ENCODE results near the gene NAGLU. TPM values are rescaled to one million over a fixed set of nuclear protein-coding genes. Genes with fewer than 3 reads are reported as not detected.

Gene NAGLU
- total and polyA plus RNA-seq, 2 experiments from 2014 or later = 76.4 to 121 TPM

DNA sequence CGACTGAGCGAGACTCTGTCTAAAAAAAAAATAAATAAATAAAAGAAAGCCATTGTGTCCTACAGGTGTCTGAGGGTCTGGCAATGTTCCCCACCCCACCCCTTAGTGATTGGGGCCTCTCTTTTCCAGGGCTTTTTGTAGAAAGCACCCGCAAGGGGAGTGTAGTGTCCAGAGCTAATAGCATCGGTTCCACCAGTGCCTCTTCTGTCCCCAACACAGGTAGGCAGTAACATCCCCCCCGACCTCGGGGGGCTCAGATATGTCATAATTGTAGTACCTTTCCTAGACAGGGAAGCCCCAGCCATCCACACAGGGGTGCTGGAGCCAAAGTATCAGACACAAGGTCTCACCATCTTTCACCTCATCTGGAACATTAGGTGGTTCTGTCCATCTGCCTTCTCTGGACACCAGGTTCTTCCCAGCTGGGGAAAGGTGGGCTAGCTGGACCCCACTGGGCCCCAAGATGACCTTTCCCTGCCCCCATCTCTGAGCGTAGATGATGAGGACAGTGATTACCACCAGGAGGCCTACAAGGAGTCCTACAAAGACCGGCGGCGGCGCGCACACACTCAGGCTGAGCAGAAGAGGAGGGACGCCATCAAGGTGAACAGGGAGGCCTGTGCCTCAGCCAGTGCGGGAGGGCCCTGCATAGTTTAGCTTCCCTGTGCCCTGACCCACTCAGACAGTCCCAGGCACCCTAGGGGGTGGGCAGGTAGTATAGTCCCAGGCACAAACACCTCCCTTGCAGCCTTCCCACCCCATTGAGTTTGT is 32.5 kb downstream of the NAGLU start:
- DNase-seq (ENCODE audit: low spot score) = no peak
- no peak overlapping the region for H2AFZ ChIP-seq
- peaks cover 45% of the 10 kb centered on the region for H3K79me2 ChIP-seq
- no peaks in the 10 kb centered on the region for H3K9me3 ChIP-seq (ENCODE audit: low read depth)
- H3K36me3 ChIP-seq (replicated peaks; ENCODE audit: insufficient read depth, low read depth) = no peaks in the 10 kb centered on the region
- WGBS (ENCODE audit: low lambda C conversion rate, missing lambda C conversion rate) = 96% methylated on average over 13 of the region's 14 CpGs
- H3K27ac ChIP-seq = peak overlapping the region; percentile 93
- H3K4me1 ChIP-seq (ENCODE audit: insufficient read depth) = peaks cover 9% of the 10 kb centered on the region
- H3K4me2 ChIP-seq = peak overlapping the region; percentile 96
- no peak for TF ChIP-seq EZH2phosphoT487 (IDR thresholded peaks at IDR 0.05; ENCODE audit: low read depth, severe bottlenecking, unreplicated experiment)
- no peak for TF ChIP-seq EZH2 (IDR thresholded peaks at IDR 0.05; ENCODE audit: borderline replicate concordance)
- TF ChIP-seq, protein P1, sequence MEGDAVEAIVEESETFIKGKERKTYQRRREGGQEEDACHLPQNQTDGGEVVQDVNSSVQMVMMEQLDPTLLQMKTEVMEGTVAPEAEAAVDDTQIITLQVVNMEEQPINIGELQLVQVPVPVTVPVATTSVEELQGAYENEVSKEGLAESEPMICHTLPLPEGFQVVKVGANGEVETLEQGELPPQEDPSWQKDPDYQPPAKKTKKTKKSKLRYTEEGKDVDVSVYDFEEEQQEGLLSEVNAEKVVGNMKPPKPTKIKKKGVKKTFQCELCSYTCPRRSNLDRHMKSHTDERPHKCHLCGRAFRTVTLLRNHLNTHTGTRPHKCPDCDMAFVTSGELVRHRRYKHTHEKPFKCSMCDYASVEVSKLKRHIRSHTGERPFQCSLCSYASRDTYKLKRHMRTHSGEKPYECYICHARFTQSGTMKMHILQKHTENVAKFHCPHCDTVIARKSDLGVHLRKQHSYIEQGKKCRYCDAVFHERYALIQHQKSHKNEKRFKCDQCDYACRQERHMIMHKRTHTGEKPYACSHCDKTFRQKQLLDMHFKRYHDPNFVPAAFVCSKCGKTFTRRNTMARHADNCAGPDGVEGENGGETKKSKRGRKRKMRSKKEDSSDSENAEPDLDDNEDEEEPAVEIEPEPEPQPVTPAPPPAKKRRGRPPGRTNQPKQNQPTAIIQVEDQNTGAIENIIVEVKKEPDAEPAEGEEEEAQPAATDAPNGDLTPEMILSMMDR (IDR thresholded peaks at IDR 0.05; ENCODE audit: poor library complexity) = no peak
- no peaks in the 10 kb centered on the region for H3K9me2 ChIP-seq (replicated peaks; ENCODE audit: insufficient read depth)
- H4K20me1 ChIP-seq (ENCODE audit: insufficient read depth, poor library complexity, severe bottlenecking) = no peaks in the 10 kb centered on the region
- H3K4me3 ChIP-seq = no peak overlapping the region
- H3K27me3 ChIP-seq = no peaks in the 10 kb centered on the region

DNA sequence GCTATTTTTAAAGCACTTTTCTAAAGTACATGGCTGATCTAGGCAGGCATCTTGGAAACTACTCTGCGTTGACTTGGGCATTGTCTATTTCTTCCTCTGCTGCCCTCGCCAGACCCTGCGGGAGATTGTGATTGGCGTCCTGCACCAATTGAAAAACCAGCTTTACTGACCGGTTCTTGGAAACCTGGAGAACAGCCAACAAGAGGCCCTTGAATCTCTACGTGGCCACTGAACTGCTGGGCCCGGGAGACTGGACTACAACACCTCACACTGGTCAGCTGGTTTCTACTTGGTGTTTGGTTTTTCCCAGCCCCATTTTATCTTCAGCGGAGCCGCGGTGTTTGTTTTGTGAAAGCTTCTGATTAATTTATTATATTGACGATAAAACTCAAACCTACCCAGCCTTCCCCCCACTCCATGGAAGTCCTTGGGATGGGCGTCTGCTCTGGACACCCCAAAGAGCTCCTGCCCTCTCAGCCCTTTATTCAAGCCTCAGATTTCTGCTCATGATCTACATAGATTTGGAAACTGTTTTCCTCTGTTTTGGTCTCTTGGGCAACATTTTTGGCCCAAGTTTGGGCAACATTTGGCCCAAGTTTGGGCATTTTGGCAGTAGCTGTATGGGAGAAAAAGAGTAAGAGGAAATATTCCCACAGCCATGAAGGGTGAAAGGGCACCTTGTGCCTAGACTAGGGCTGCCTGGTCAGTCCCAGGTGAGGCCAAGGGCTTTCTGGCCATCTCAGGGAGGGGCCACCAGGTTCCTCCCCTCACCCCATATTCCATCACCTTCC is 35.6 kb downstream of the NAGLU start:
- no peaks in the 10 kb centered on the region for H3K9me3 ChIP-seq (ENCODE audit: low read depth)
- H2AFZ ChIP-seq = no peak overlapping the region
- no peak overlapping the region for H3K4me2 ChIP-seq
- no peaks in the 10 kb centered on the region for H3K36me3 ChIP-seq (replicated peaks; ENCODE audit: insufficient read depth, low read depth)
- no peaks in the 10 kb centered on the region for H4K20me1 ChIP-seq (ENCODE audit: insufficient read depth, poor library complexity, severe bottlenecking)
- H3K9me2 ChIP-seq (replicated peaks; ENCODE audit: insufficient read depth) = no peaks in the 10 kb centered on the region
- H3K4me3 ChIP-seq = no peak overlapping the region
- DNase-seq (ENCODE audit: low spot score) = no peak
- no peak overlapping the region for H3K27ac ChIP-seq
- peaks cover 35% of the 10 kb centered on the region for H3K79me2 ChIP-seq
- TF ChIP-seq, protein P1 (IDR thresholded peaks at IDR 0.05; ENCODE audit: poor library complexity) = no peak
- TF ChIP-seq EZH2phosphoT487 (IDR thresholded peaks at IDR 0.05; ENCODE audit: low read depth, severe bottlenecking, unreplicated experiment) (no peak), EZH2 (IDR thresholded peaks at IDR 0.05; ENCODE audit: borderline replicate concordance) (no peak)
- peaks cover under 1% of the 10 kb centered on the region for H3K4me1 ChIP-seq (ENCODE audit: insufficient read depth)
- WGBS (ENCODE audit: low lambda C conversion rate, missing lambda C conversion rate) = 89% methylated on average over 12 of the region's 12 CpGs
- H3K27me3 ChIP-seq = no peaks in the 10 kb centered on the region

DNA sequence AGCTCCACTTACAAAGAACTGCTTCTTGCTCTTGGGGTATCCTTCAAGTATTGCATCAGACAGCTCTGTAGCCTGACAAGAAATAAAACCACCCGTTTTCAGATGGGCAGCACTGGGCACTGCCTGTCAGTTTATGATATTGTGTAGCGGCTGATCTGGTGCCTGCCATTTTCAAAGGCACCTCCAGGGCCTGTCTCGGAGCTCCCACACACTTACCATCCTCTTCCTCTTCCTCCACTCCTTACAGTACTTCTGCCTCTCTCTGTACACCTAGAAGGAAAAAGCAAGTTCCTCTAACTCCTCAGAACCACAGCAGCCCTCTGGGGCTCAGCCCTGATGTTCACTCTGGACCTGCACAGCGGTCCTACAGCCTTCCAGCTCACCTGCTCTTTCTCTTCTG is 37.1 kb downstream of the NAGLU start:
- Histone ChIP-seq H3K4me1 (ENCODE audit: insufficient read depth) (no peaks in the 10 kb centered on the region), H3K27ac (no peak overlapping the region), H3K27me3 (no peaks in the 10 kb centered on the region), H3K9me3 (ENCODE audit: low read depth) (no peaks in the 10 kb centered on the region), H4K20me1 (ENCODE audit: insufficient read depth, poor library complexity, severe bottlenecking) (no peaks in the 10 kb centered on the region), H3K36me3 (replicated peaks; ENCODE audit: insufficient read depth, low read depth) (no peaks in the 10 kb centered on the region), H3K4me3 (no peak overlapping the region), H3K79me2 (peaks cover 24% of the 10 kb centered on the region), H3K9me2 (replicated peaks; ENCODE audit: insufficient read depth) (no peaks in the 10 kb centered on the region), H2AFZ (no peak overlapping the region), H3K4me2 (no peak overlapping the region)
- WGBS (ENCODE audit: low lambda C conversion rate, missing lambda C conversion rate) = 95% methylated on average over 4 of the region's 4 CpGs
- no peak for DNase-seq (ENCODE audit: low spot score)
- TF ChIP-seq, protein P1 (IDR thresholded peaks at IDR 0.05; ENCODE audit: poor library complexity) = no peak
- no peak for TF ChIP-seq EZH2 (IDR thresholded peaks at IDR 0.05; ENCODE audit: borderline replicate concordance)
- TF ChIP-seq EZH2phosphoT487 (IDR thresholded peaks at IDR 0.05; ENCODE audit: low read depth, severe bottlenecking, unreplicated experiment) = no peak
